SK-N-MC (cell line): ENCODE data around the gene INPP5E.

Experiments used
- EZH2 ChIP-seq: fragments of 200-600 bp; sonication (generic); IDR thresholded peaks from one replicate; pipeline ENCODE4 v1.6.1; 2017; ENCODE audit warnings: antibody characterized with exemption
- FOXP2 ChIP-seq: optimal IDR thresholded peaks from 2 replicates; pipeline ENCODE3; 2011; ENCODE audit warnings: mild to moderate bottlenecking, moderate library complexity; ENCODE audit not compliant: insufficient read depth; ENCODE audit errors: extremely low read length, control extremely low read depth
- POLR2AphosphoS5 ChIP-seq: IDR thresholded peaks from 2 replicates; pipeline ENCODE4 v1.6.1; 2012; ENCODE audit warnings: mild to moderate bottlenecking, low read depth, low read length, borderline replicate concordance

- TF ChIP-seq POLR2AphosphoS5: no peak
- TF ChIP-seq EZH2: no peak
- no peak for TF ChIP-seq FOXP2
Measured at GRCh38 chr9:136473354-136473721, 33.7 kb upstream of the INPP5E start.
